Tibial artery (tissue), 4 donors: Measurements from ENCODE around the gene NOD2.

Source experiments
- DNase-seq, 2 donors: peaks; one replicate each; pipeline ENCODE4 v3.0.0-alpha.2; 2019
- H3K27ac ChIP-seq, 2 donors: fragments of 200-600 bp; sonication (generic) in 1 of 2; 1 replicate in 1 of 2; 2 replicates in 1 of 2; pipeline ENCODE4 v1.5.1; 2018 to 2019; ENCODE audit warnings: mild to moderate bottlenecking in 1 of 2
- H3K27me3 ChIP-seq, 2 donors: fragments of 200-600 bp; sonication (generic) in 1 of 2; one replicate each; pipeline versions ENCODE4 v1.5.1 to v1.6.0; 2016 to 2019
- H3K36me3 ChIP-seq, 3 donors: fragments of 200-600 bp; sonication (generic) in 2 of 3; one replicate each; pipeline ENCODE4 v1.5.1; 2016 to 2019; ENCODE audit warnings: mild to moderate bottlenecking in 2 of 3
- H3K4me1 ChIP-seq, 4 donors: fragments of 200-600 bp; sonication (generic) in 2 of 4; 1 replicate in 3 of 4; 2 replicates in 1 of 4; pipeline ENCODE4 v1.5.1; 2016 to 2019
- H3K4me3 ChIP-seq, 2 donors: fragments of 200-600 bp; sonication (generic) in 1 of 2; 1 replicate in 1 of 2; 2 replicates in 1 of 2; pipeline ENCODE4 v1.5.1; 2018 to 2019; ENCODE audit warnings: mild to moderate bottlenecking in 2 of 2
- H3K9me3 ChIP-seq, 3 donors: fragments of 200-600 bp; sonication (generic) in 1 of 3; one replicate each; pipeline ENCODE4 v1.5.1; 2016 to 2019
- CTCF ChIP-seq, 2 experiments: fragments of 200-600 bp in 1 of 2; fragments of 450-650 bp in 1 of 2; IDR thresholded peaks; one replicate each; pipeline ENCODE4 v1.5.1; 2017 to 2019; ENCODE audit warnings: antibody characterized with exemption in 2 of 2, mild to moderate bottlenecking in 1 of 2, moderate library complexity in 1 of 2
- intact Hi-C: fragments of 100-400 bp; cut with DNase I; formaldehyde crosslinking; loops from one replicate; pipeline ENCODE4 v1.15.0; 2023; ENCODE audit warnings: low total_unique reads

The NOD2 gene

GRCh38 chr16:50678531-50678930 lies 14.9 kb upstream of the NOD2 start:
- no peaks in the 10 kb centered on the region for H3K4me1 ChIP-seq
- intact Hi-C loops: no loop called here
- H3K9me3 ChIP-seq: peaks cover 0 to 2% (median 0%) of the 10 kb centered on the region in 3 donors
- no peaks in the 10 kb centered on the region for H3K27me3 ChIP-seq
- peak in 1 of 2 donors; percentile 29 for DNase-seq
- no peak for TF ChIP-seq CTCF (IDR thresholded peaks at IDR 0.05)
- peaks cover 0 to 2% (median 0%) of the 10 kb centered on the region in 3 donors for H3K36me3 ChIP-seq
- H3K27ac ChIP-seq: no peak overlapping the region
- H3K4me3 ChIP-seq: no peak overlapping the region

GRCh38 chr16:50679266-50679665 lies 14.1 kb upstream of the NOD2 start:
- Histone ChIP-seq H3K27me3 (no peaks in the 10 kb centered on the region), H3K4me3 (no peak overlapping the region), H3K27ac (no peak overlapping the region), H3K36me3 (no peaks in the 10 kb centered on the region), H3K9me3 (no peaks in the 10 kb centered on the region), H3K4me1 (no peaks in the 10 kb centered on the region)
- no peak for TF ChIP-seq CTCF (IDR thresholded peaks at IDR 0.05)
- peak in 1 of 2 donors; percentile 65 for DNase-seq
- intact Hi-C loops: no loop called here

- no peaks in the 10 kb centered on the region for H3K4me1 ChIP-seq
- H3K4me3 ChIP-seq: peak overlapping the region in 1 of 2 donors; percentile 28
- TF ChIP-seq CTCF (IDR thresholded peaks at IDR 0.05): no peak
- intact Hi-C loops: no loop called here
- H3K36me3 ChIP-seq: no peaks in the 10 kb centered on the region
- no peaks in the 10 kb centered on the region for H3K27me3 ChIP-seq
- H3K9me3 ChIP-seq: no peaks in the 10 kb centered on the region
- no peak overlapping the region for H3K27ac ChIP-seq
- DNase-seq: peak in 1 of 2 donors; percentile 10
Observed at GRCh38 chr16:50679676-50680555, 13.5 kb upstream of the NOD2 start.

GRCh38 chr16:50680556-50680893 lies 12.9 kb upstream of the NOD2 start:
- no peaks in the 10 kb centered on the region for H3K27me3 ChIP-seq
- H3K4me1 ChIP-seq: no peaks in the 10 kb centered on the region
- no peak overlapping the region for H3K27ac ChIP-seq
- TF ChIP-seq CTCF (IDR thresholded peaks at IDR 0.05): no peak
- no peaks in the 10 kb centered on the region for H3K9me3 ChIP-seq
- intact Hi-C loops: no loop called here
- DNase-seq: peak in 1 of 2 donors; percentile 20
- no peaks in the 10 kb centered on the region for H3K36me3 ChIP-seq
- H3K4me3 ChIP-seq: peak overlapping the region; percentile 12 to 28

GRCh38 chr16:50681021-50681885 lies 12.2 kb upstream of the NOD2 start, which contains the start of gene SNX20:
Gene SNX20 (minus strand): TSS chr16:50681312. CDS start chr16:50677526, 3,786 bp downstream.
- H3K36me3 ChIP-seq: no peaks in the 10 kb centered on the region
- no peaks in the 10 kb centered on the region for H3K27me3 ChIP-seq
- DNase-seq: peak; percentile 54 to 67
- intact Hi-C loops: no loop called here
- peak within 1 kb of the TSS; percentile 12 to 28 for H3K4me3 ChIP-seq
- H3K27ac ChIP-seq: no peak within 1 kb of the TSS
- H3K9me3 ChIP-seq: no peaks in the 10 kb centered on the region
- H3K4me1 ChIP-seq: no peaks in the 10 kb centered on the region
- TF ChIP-seq CTCF (IDR thresholded peaks at IDR 0.05): no peak
